NCI-H2029 (cell line): ENCODE measurements around the gene C21orf91.

Experiments
- DNase-seq: peaks from one replicate; lab custom pipeline; 2025; lab: John Stamatoyannopoulos, UW

Gene C21orf91

DNA sequence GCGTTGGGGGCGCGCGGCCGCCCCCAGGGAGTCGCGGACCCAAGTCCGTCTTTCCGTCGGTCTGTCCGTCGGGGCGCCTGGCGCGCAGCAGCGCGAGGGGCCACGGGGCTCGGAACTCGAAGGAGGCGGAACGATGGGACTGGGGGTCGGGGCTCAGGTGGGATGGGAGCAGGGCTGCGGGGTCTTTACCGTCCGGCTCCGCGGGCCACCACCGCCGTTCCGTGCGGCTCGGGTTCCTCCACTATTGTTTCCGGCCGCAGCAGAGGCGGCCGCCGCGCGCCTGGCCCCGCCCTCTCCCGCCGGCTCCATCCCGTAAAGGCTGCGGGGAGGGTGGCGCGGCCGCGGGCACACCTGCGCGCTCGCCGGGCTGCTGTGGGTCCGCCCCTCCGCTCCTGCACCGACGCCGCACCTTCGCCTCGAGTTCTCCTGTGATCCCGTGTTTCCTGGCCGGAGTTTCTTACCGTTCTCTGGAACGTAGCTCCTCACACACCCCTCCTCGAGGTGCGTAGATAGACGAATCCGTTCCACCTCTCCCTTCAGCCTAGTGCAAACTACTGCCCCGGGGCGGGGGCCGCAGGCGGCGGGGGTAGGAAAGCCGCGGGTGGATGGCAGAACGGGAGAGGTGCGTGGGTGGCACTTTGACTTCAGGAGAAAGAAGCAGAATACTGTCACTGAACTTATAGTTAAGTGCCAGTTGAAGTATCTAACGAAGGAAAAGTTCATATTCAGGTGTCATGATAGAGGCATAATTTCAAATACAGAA lies at the start of gene C21orf91:
Gene C21orf91 (minus strand): TSS at position 243 of the 763 bp plus-strand sequence. CDS start 1,038 bp downstream, outside the sequence.
- peak; percentile 3 for DNase-seq

- no peak for DNase-seq
These were observed 47.4 kb upstream of the C21orf91 start for GRCh38 chr21:17866590-17866989.

GRCh38 chr21:17859661-17860060 lies 40.5 kb upstream of the C21orf91 start:
- no peak for DNase-seq

DNA sequence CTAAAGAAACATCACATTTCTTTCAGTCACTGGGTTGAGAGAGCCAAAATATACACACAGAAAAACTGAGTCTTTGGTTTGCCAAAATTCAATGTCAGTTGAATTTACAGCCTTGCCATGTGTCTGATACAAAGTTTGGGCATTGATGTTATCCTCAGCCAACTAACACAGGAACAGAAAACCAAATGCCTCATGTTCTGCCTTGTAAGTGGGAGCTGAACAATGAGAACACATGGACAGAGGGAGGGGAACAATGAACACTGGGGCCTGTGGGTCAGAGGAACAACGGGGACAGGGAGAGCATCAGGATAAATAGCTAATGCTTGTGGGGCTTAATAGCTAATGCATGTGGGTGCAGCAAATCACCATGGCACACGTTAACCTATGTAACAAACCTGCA lies 39.6 kb upstream of the C21orf91 start:
- DNase-seq: no peak

GRCh38 chr21:17854745-17855144 lies 35.6 kb upstream of the C21orf91 start:
- DNase-seq: no peak

DNA sequence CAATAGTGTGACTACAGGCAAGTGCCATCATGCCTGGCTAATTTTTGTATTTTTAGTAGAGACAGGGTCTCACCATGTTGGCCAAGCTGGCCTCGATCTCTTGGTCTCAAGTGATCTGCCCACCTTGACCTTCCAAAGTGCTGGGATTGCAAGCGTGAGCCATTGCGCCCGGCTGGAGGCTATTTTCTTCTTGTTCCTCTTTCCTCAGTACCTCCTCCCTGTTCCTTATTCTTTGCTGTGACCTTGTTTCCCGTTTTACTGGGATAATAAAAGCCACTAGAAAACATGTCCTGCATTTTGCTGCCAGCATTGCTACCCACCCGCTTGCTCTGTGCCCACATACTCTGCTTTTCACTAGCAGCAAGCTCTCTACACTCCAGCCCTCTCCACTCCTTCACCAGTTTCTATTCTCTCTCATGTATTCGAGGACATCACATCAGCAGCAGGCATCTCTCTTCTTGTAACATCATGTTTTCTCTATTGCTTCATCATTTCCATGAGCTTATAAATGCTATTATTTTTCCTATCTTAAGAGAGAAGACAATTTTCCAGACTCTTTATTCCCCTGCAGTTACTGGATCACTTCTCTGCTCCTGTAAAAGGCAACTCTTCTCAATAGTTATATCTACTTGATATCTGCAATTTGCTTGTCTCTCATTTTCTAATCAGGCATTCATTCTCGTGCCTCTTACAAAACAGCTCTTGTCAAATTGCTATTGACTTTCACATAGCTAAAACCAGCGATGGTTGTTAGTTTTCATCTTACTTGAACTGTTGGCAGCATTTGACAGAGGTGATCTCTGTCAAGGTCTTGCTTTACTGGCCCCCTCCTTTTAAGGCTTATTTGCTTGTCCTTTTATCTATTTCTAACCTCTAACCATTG lies 34.5 kb upstream of the C21orf91 start:
- no peak for DNase-seq

DNA sequence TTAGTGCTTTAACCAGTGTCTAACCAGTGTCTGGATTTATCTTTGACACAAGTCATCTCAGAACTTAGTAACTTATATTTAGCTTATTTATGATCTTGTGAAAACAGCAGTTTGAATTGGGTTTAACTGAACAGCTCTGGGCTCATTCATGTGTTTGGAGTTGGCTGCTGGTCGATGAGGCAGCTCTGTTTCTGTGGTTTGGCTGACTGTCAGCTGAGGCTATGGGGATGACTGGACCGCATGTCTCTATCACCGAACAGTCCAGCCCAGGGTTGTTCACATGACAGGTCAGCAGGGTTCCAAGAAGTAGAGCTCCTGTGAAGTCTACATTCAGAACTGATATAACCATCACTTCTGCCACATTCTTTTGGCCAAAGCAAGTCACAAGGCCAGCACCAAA lies 29.1 kb upstream of the C21orf91 start:
- no peak for DNase-seq

DNA sequence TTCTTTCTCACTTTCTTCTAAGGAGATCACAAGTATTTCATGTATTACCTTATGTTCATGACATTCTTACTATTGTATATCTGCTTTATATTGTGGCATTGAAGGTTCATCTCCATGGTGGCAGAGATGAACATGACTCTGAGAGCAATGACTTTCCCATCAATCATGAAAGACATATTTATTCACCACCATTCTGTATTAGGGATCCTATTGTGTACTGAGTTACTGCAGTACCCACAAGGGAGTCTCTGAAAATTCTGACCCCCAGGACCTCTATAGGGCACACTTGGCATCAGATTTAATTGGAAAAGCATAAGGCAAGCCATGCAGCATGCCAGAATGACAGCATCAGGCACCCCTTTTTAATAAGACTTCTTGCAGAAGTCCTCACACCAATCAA lies 21.9 kb upstream of the C21orf91 start:
- no peak for DNase-seq

DNA sequence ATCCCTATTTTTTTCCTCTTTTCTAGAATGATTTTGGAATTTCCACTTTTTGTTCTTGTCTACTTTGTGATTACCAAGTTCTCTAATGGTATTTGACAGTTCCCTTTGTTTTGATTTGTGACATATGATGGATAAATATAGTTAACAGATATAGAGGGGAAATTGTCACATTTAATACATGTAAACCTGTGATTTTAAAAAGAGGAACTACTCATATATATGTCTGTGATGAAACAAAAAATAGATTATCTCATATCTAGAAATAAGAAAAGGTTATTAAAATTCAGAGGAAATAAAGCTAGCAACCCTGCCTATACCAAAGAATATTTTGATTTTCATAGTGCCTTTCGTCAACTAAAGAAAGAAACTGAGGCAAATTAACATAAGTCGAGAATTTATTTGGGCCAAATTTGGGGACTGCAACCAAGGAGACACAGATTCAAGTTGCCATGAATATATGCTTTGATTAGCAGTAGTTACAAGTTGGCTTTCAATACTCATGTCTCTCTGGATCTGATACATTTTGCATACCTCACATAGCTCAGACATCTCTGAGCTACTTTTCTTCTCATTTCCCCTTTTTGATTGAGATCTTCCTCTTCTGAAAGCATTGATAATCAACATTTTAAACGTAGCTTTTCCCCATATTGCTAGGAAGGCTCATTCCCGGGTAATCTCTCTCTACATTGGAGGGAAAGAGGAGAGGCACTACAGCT lies 15.6 kb upstream of the C21orf91 start:
- DNase-seq: no peak

GRCh38 chr21:17829472-17829871 lies 10.3 kb upstream of the C21orf91 start:
- DNase-seq: no peak

DNA sequence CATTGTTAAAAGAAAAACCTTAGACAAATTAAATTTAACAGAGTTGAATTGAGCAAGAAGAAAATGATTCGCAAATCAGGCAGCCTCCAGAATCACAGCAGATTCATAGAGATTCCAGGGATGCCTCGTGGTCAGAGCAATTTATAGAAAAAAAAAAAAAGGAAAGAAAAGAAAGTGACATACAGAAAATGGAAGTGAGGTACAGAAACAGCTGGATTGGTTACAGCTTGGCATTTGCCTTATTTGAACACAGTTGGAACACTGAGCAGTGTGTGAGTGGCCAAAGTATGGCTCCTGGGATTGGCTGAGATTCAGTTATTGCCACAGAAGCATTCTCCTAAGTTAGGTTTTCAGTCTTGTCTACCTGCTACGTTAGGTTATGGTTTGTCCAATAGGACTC lies 9.1 kb upstream of the C21orf91 start:
- DNase-seq: no peak

GRCh38 chr21:17823846-17824245 lies 4.7 kb upstream of the C21orf91 start:
- no peak for DNase-seq

GRCh38 chr21:17821121-17821520 lies 2.0 kb upstream of the C21orf91 start:
- no peak for DNase-seq

- DNase-seq: no peak
These were observed 697 bp upstream of the C21orf91 start for GRCh38 chr21:17819877-17820229.

GRCh38 chr21:17818186-17819113 lies 706 bp downstream of the C21orf91 start:
- no peak for DNase-seq

DNA sequence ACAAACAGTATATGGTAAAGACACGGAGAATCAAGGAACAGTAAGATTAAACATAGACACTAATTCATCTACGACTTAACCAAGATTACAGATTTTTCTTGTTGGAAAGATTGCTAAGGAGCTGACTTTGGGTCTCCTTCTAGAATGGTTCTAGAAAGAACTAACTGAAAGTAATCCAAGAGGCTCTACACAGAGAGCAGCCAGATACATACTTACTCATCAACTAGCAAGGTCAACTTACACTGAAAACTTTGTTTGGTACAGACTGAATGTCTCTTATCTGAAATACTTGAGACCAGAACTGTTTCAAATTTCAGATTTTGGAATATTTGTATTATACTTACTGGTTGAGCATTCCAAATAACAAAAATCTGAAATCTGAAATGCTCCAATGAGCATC lies 5.8 kb downstream of the C21orf91 start:
- DNase-seq: no peak

GRCh38 chr21:17805966-17806365 lies 13.2 kb downstream of the C21orf91 start:
- DNase-seq: no peak

DNA sequence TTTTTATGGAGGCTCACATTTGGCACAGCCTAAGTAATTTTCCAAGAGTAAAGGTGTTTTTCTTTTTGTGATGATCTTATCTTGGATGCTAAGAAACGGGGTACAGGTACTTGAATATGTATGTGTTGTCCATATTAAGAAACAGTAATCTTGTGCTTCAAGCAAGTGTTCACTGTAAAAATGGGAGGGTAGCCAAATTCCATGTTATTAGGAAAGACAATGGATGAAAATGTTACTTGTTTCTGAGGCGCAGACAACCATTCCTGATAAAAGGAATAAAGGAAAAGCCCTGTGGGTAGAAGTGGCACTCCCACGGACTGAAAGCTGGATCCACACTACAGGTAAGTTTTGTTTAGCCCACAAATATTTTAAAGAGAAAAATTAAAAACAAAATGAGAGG lies 15.6 kb downstream of the C21orf91 start:
- DNase-seq: no peak

DNA sequence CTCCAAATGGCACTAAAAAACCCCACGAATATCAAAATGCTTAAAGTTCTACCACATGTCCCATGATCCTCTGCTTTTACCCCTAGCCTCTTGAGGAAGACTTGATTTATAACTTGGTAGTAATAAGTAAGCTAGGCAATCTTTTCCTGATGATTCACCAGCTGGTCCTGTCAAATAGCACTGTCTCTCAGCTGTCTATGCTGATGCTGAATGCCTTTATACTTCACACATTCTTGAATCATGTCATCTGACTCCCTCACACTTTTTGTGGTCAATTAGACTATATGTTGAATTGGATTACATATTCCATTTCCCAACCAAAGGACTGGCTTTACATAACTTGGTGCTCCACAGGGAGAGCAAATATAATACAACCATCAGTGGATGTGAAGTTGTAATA lies 16.6 kb downstream of the C21orf91 start:
- DNase-seq: no peak

DNA sequence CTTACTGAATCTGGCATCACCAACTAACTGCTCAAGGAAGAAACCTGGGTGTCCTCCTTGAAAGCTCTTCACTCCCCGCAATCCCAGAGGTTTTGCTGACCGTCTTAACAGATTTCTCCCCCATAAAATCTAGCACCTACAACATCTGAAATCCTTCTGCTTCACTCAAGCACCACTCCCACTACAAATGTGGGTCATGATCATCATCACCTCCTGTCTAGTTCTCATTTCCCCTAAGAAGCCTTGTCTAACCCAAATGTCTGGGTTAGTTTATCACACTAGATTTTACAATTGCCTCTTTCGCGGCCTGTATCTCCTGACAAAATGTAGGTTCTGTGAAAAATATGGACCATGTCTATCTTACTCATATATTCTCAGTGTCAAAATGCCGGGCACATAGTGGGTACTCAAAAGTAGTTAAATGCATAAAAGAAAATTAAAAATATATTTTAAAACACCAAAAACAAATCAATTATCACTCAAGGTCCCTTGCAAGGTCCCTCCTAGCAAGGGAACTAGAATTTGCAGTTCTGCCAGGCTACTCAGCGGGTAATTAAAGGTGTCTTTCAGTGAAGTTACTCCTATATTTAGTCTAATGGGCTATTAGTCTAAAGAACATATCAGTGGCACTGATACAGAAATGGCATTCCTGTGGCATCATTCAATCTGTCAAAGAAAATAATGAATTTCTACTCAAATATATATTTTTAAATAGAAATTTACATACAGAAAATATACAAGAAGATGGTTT lies 19.6 kb downstream of the C21orf91 start:
- no peak for DNase-seq

DNA sequence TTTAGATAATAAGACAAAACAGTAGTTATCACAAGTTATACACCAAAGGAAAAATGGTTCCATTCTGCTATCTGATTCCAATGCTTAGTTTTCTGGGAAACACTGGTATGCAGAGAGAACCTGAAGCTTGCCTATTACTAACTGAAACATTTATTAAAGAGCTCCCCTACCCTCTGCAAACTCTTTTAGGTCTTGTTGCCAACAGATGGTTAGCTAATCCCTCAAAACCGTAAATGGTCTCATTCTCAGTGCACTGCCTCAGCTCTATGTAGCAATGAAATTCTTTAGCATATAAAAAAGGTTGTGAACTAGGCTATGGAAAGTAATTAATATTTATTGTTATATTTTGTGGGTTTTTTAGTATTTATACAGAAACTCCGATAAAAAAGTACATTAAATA lies 20.4 kb downstream of the C21orf91 start:
- no peak for DNase-seq
